ENCODE results near the gene BAIAP2.

BAIAP2 gene

DNA sequence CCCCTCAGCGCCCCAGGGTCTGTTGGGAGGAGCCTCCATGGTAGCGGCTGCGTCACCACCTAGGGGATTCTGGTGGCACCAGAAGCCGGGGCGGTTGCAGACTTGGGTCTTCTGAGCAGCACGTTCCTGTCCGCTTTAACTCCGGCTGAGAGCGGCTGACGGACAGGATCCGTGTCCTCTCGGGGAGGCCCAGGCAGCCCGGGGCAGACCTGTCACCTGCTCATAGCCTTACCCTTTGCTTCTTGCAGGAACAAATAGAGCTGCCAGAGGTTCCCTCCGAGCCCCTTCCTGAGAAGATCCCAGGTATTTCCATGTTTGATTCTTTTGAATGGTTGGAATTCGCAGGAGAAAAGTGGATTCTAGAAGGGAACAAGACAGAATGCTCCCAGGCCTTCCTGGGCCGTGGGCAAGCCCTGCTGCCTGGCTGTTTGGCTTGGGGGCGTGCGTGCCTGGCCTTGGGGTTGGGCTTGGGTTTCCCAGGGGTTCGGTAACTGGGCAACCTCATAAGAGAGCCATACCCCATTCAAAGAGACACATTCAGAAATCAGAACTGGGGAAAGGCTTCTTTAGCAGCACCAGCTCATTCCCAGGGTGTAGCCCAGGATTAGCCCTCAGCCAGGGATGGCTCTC, 36.7 kb upstream of the BAIAP2 start:
- no peak for TF ChIP-seq FOXP2 (optimal IDR thresholded peaks at IDR 0.05; ENCODE audit: borderline replicate concordance, extremely low read depth, extremely low read length, insufficient read depth)
- no peak for TF ChIP-seq REST (IDR thresholded peaks at IDR 0.05; ENCODE audit: insufficient read depth in 1 of 2, low read depth in 2 of 2, low read length in 2 of 2)
- no peak for TF ChIP-seq TAF1 (IDR thresholded peaks at IDR 0.05; ENCODE audit: borderline replicate concordance, insufficient read depth, low read length)
- no peak for TF ChIP-seq POLR2AphosphoS5 (IDR thresholded peaks at IDR 0.05; ENCODE audit: low read depth, low read length)
- no peak for TF ChIP-seq SIN3A (IDR thresholded peaks at IDR 0.05; ENCODE audit: borderline replicate concordance, insufficient read depth, low read length)

GRCh38 chr17:80998748-80999535, 36.0 kb upstream of the BAIAP2 start:
- TF ChIP-seq SIN3A (IDR thresholded peaks at IDR 0.05; ENCODE audit: borderline replicate concordance, insufficient read depth, low read length), result no peak
- TF ChIP-seq POLR2AphosphoS5 (IDR thresholded peaks at IDR 0.05; ENCODE audit: low read depth, low read length), result no peak
- TF ChIP-seq TAF1 (IDR thresholded peaks at IDR 0.05; ENCODE audit: borderline replicate concordance, insufficient read depth, low read length), result no peak
- no peak for TF ChIP-seq FOXP2 (optimal IDR thresholded peaks at IDR 0.05; ENCODE audit: borderline replicate concordance, extremely low read depth, extremely low read length, insufficient read depth)
- no peak for TF ChIP-seq REST (IDR thresholded peaks at IDR 0.05; ENCODE audit: insufficient read depth in 1 of 2, low read depth in 2 of 2, low read length in 2 of 2)

GRCh38 chr17:80999536-81000333, 35.2 kb upstream of the BAIAP2 start:
- TF ChIP-seq REST (IDR thresholded peaks at IDR 0.05; ENCODE audit: insufficient read depth in 1 of 2, low read depth in 2 of 2, low read length in 2 of 2), result no peak
- TF ChIP-seq POLR2AphosphoS5 (IDR thresholded peaks at IDR 0.05; ENCODE audit: low read depth, low read length), result no peak
- TF ChIP-seq TAF1 (IDR thresholded peaks at IDR 0.05; ENCODE audit: borderline replicate concordance, insufficient read depth, low read length), result no peak
- no peak for TF ChIP-seq FOXP2 (optimal IDR thresholded peaks at IDR 0.05; ENCODE audit: borderline replicate concordance, extremely low read depth, extremely low read length, insufficient read depth)
- TF ChIP-seq SIN3A (IDR thresholded peaks at IDR 0.05; ENCODE audit: borderline replicate concordance, insufficient read depth, low read length), result no peak

DNA sequence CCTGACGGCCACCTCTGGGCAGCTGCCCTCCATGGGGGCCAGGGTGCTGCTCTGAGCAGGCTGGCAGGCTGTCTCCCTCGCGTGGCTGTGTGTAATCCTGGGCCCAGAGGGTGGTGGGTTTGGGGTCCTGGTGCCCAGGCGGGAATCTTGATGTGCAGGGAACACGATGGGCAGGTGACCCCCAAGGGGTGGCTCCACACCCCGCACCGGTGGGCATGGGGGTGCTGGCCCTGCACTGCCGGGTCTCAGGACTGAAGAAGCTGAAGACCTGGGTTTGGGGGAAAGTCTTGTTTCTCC, 34.7 kb upstream of the BAIAP2 start:
- TF ChIP-seq REST (IDR thresholded peaks at IDR 0.05; ENCODE audit: insufficient read depth in 1 of 2, low read depth in 2 of 2, low read length in 2 of 2) (no peak), POLR2AphosphoS5 (IDR thresholded peaks at IDR 0.05; ENCODE audit: low read depth, low read length) (no peak), SIN3A (IDR thresholded peaks at IDR 0.05; ENCODE audit: borderline replicate concordance, insufficient read depth, low read length) (no peak), FOXP2 (optimal IDR thresholded peaks at IDR 0.05; ENCODE audit: borderline replicate concordance, extremely low read depth, extremely low read length, insufficient read depth) (no peak), TAF1 (IDR thresholded peaks at IDR 0.05; ENCODE audit: borderline replicate concordance, insufficient read depth, low read length) (no peak)

All from PFSK-1 (cell line).